Loucy (cell line): ENCODE measurements around the gene PTPN9.

Source experiments
- H2AFZ ChIP-seq: fragments of 200-600 bp; sonication (generic); 2 replicates; pipeline ENCODE4 v1.6.0; 2016; ENCODE audit warnings: antibody characterized with exemption, mild to moderate bottlenecking, low read length, moderate library complexity
- H3F3A ChIP-seq: fragments of 200-600 bp; 2 replicates; pipeline ENCODE4 v1.6.0; 2016; ENCODE audit warnings: antibody characterized with exemption, low read depth, mild to moderate bottlenecking
- H3K27me3 ChIP-seq: fragments of 200-600 bp; sonication (generic); 2 replicates; pipeline ENCODE4 v1.6.1; 2014; ENCODE audit warnings: low read length, mild to moderate bottlenecking; ENCODE audit not compliant: insufficient read depth, poor library complexity, severe bottlenecking
- H3K36me3 ChIP-seq: fragments of 200-600 bp; sonication (generic); 2 replicates; pipeline ENCODE4 v1.6.1; 2016; ENCODE audit warnings: low read length; ENCODE audit not compliant: insufficient read depth
- H3K4me1 ChIP-seq: fragments of 200-600 bp; sonication (generic); 2 replicates; pipeline ENCODE4 v1.5.1; 2014; ENCODE audit warnings: low read length, mild to moderate bottlenecking; ENCODE audit not compliant: insufficient read depth, poor library complexity, severe bottlenecking
- H3K4me2 ChIP-seq: fragments of 200-600 bp; sonication (generic); 2 replicates; pipeline ENCODE4 v1.6.0; 2014; ENCODE audit warnings: antibody characterized with exemption, low read length, low read depth, mild to moderate bottlenecking; ENCODE audit not compliant: poor library complexity, severe bottlenecking
- H3K4me3 ChIP-seq: fragments of 200-600 bp; sonication (generic); 2 replicates; pipeline ENCODE4 v1.5.1; 2014; ENCODE audit warnings: low read length, mild to moderate bottlenecking, mixed read lengths; ENCODE audit not compliant: poor library complexity, severe bottlenecking
- H3K79me2 ChIP-seq: fragments of 200-600 bp; sonication (generic); 2 replicates; pipeline ENCODE4 v1.6.1; 2014; ENCODE audit warnings: low read length; ENCODE audit not compliant: insufficient read depth
- H3K9ac ChIP-seq: fragments of 200-600 bp; sonication (generic); 2 replicates; pipeline ENCODE4 v1.6.0; 2014; ENCODE audit warnings: mild to moderate bottlenecking, low read depth, low read length, moderate library complexity; ENCODE audit not compliant: poor library complexity, severe bottlenecking
- H3K9me2 ChIP-seq: fragments of 200-600 bp; sonication (generic); replicated peaks from 2 replicates; pipeline ENCODE4 v1.6.1; 2016; ENCODE audit warnings: low read depth, low read length, mixed read lengths
- H3K9me3 ChIP-seq: fragments of 200-600 bp; sonication (generic); 2 replicates; pipeline ENCODE4 v1.6.1; 2014; ENCODE audit warnings: mild to moderate bottlenecking, antibody characterized with exemption, low read length, low read depth; ENCODE audit not compliant: insufficient read depth
- H4K20me1 ChIP-seq: fragments of 200-600 bp; sonication (generic); 2 replicates; pipeline ENCODE4 v1.6.0; 2014; ENCODE audit warnings: antibody characterized with exemption, low read length, mild to moderate bottlenecking; ENCODE audit not compliant: insufficient read depth, poor library complexity, severe bottlenecking
- CTCF ChIP-seq: fragments of 200-600 bp; sonication (generic); conservative IDR thresholded peaks from 2 replicates; pipeline ENCODE4 v1.5.1; 2014; ENCODE audit warnings: mild to moderate bottlenecking, antibody characterized with exemption, low read length
- EZH2phosphoT487 ChIP-seq: fragments of 200-600 bp; IDR thresholded peaks from 2 replicates; pipeline ENCODE4 v1.6.1; 2018; ENCODE audit warnings: antibody characterized with exemption, mild to moderate bottlenecking, moderate library complexity, borderline replicate concordance

The PTPN9 gene

GRCh38 chr15:75452865-75453702, 126.0 kb downstream of the PTPN9 start:
- no peak for TF ChIP-seq EZH2phosphoT487
- TF ChIP-seq CTCF = peak; percentile 67
- Histone ChIP-seq H3K4me2 (peak overlapping the region; percentile 88), H3K9me2 (no peaks in the 10 kb centered on the region), H3K9ac (peak overlapping the region; percentile 99), H3K9me3 (no peaks in the 10 kb centered on the region), H3K4me1 (peaks cover 27% of the 10 kb centered on the region), H3F3A (peaks cover 8% of the 10 kb centered on the region; the same call in 1 of the 2 replicates), H4K20me1 (peaks cover 31% of the 10 kb centered on the region), H2AFZ (peak overlapping the region; percentile 63), H3K4me3 (peak overlapping the region; percentile 81), H3K27me3 (no peaks in the 10 kb centered on the region), H3K36me3 (no peaks in the 10 kb centered on the region), H3K79me2 (peaks cover 33% of the 10 kb centered on the region)

GRCh38 chr15:75452364-75452864, 126.7 kb downstream of the PTPN9 start:
- no peaks in the 10 kb centered on the region for H3K27me3 ChIP-seq
- H3K9me2 ChIP-seq = no peaks in the 10 kb centered on the region
- no peaks in the 10 kb centered on the region for H3K9me3 ChIP-seq
- H3K4me3 ChIP-seq = peak overlapping the region; percentile 81
- H3K9ac ChIP-seq = peak overlapping the region; percentile 99
- H4K20me1 ChIP-seq = peaks cover 38% of the 10 kb centered on the region
- H3K4me1 ChIP-seq = peaks cover 31% of the 10 kb centered on the region
- H3F3A ChIP-seq = peaks cover 8% of the 10 kb centered on the region; the same call in 1 of the 2 replicates
- TF ChIP-seq EZH2phosphoT487 (no peak), CTCF (no peak)
- H2AFZ ChIP-seq = no peak overlapping the region
- peak overlapping the region; percentile 88 for H3K4me2 ChIP-seq
- H3K36me3 ChIP-seq = peaks cover 3% of the 10 kb centered on the region; the same call in 1 of the 2 replicates
- H3K79me2 ChIP-seq = peaks cover 39% of the 10 kb centered on the region

- Histone ChIP-seq H3F3A (peaks cover 13% of the 10 kb centered on the region; the same call in 1 of the 2 replicates), H3K36me3 (peaks cover 8% of the 10 kb centered on the region; the same call in 1 of the 2 replicates), H3K27me3 (no peaks in the 10 kb centered on the region), H3K4me3 (peak within 1 kb of the TSS; percentile 81), H3K4me2 (peak within 1 kb of the TSS; percentile 88), H4K20me1 (peaks cover 44% of the 10 kb centered on the region), H3K9me3 (no peaks in the 10 kb centered on the region), H3K9me2 (no peaks in the 10 kb centered on the region), H3K9ac (peak within 1 kb of the TSS; percentile 99), H3K79me2 (peaks cover 45% of the 10 kb centered on the region), H2AFZ (no peak within 1 kb of the TSS), H3K4me1 (peaks cover 37% of the 10 kb centered on the region)
- TF ChIP-seq EZH2phosphoT487 (no peak), CTCF (no peak)
Observed at GRCh38 chr15:75451674-75452363, 127.3 kb downstream of the PTPN9 start, which contains the start of gene SIN3A. TSS of gene SIN3A (minus strand) at chr15:75451690. CDS start at chr15:75430375, 21,315 bp downstream.
